ENCODE results near the gene FFAR3. TPM values are rescaled to one million over a fixed set of nuclear protein-coding genes. Genes with fewer than 3 reads are reported as not detected.
"Not testable (repeated sequence)": the region's sequence is repeated elsewhere in the genome, so short reads cannot be mapped to it uniquely, and the experiment has no call there.

Gene FFAR3
- total RNA-seq, 2 donors from 2014 or later: 0.18 to 0.44 TPM

- DNase-seq: no peak
- ATAC-seq: no peak
- intact Hi-C loops (cut with DNase I): no loop called here
Observed at GRCh38 chr19:35363711-35364425, 5.6 kb downstream of the FFAR3 start.

- intact Hi-C loops (cut with DNase I): no loop called here
- DNase-seq (no peak), ATAC-seq (no peak)
Observed at GRCh38 chr19:35365303-35365702, 7.0 kb downstream of the FFAR3 start.

- ATAC-seq: no peak
Observed at GRCh38 chr19:35368378-35368777, 10.1 kb downstream of the FFAR3 start.

GRCh38 chr19:35369522-35369921, 11.3 kb downstream of the FFAR3 start:
- no peak for ATAC-seq
- intact Hi-C loops (cut with DNase I): no loop called here
- DNase-seq: no peak

More at GRCh38 chr19:35368378-35368777, 10.1 kb downstream of the FFAR3 start:
- DNase-seq: no peak
- intact Hi-C loops (cut with DNase I): no loop called here

GRCh38 chr19:35370722-35371121, 12.5 kb downstream of the FFAR3 start, which contains the start of gene GPR42:
TSS of gene GPR42 (plus strand) at chr19:35371068. CDS start at chr19:35371360, 292 bp downstream.
- intact Hi-C loops (cut with DNase I): no loop called here
- no peak for DNase-seq
- ATAC-seq: no peak

- no peak for DNase-seq
- intact Hi-C loops (cut with DNase I): no loop called here
- ATAC-seq: no peak
Observed at GRCh38 chr19:35373492-35373891, 15.2 kb downstream of the FFAR3 start.

GRCh38 chr19:35374031-35374430, 15.8 kb downstream of the FFAR3 start:
- intact Hi-C loops (cut with DNase I); DNase-seq; ATAC-seq: not testable (repeated sequence)

GRCh38 chr19:35375505-35376307, 17.4 kb downstream of the FFAR3 start:
- no peak for DNase-seq
- no peak for ATAC-seq
- intact Hi-C loops (cut with DNase I): no loop called here

- intact Hi-C loops (cut with DNase I): no loop called here
- no peak for ATAC-seq
- DNase-seq: no peak
Observed at GRCh38 chr19:35377656-35378055, 19.4 kb downstream of the FFAR3 start.

- no peak for ATAC-seq
- no peak for DNase-seq
- intact Hi-C loops (cut with DNase I): no loop called here
Observed at GRCh38 chr19:35378356-35378755, 20.1 kb downstream of the FFAR3 start.

- intact Hi-C loops (cut with DNase I); ATAC-seq: not testable (repeated sequence)
Observed at GRCh38 chr19:35379545-35379944, 21.3 kb downstream of the FFAR3 start.

GRCh38 chr19:35379992-35380391, 21.7 kb downstream of the FFAR3 start:
- DNase-seq (no peak), ATAC-seq (no peak)
- intact Hi-C loops (cut with DNase I): no loop called here

More at GRCh38 chr19:35379545-35379944, 21.3 kb downstream of the FFAR3 start:
- DNase-seq: not testable (repeated sequence)

- intact Hi-C loops (cut with DNase I): no loop called here
- DNase-seq: no peak
- ATAC-seq: peak in 1 of 2 donors; percentile 64
Observed at GRCh38 chr19:35380450-35381124, 22.3 kb downstream of the FFAR3 start.

GRCh38 chr19:35381318-35381717, 23.1 kb downstream of the FFAR3 start:
- no peak for DNase-seq
- no peak for ATAC-seq
- intact Hi-C loops (cut with DNase I): no loop called here

- intact Hi-C loops (cut with DNase I): no loop called here
- ATAC-seq (no peak), DNase-seq (no peak)
Observed at GRCh38 chr19:35381926-35382325, 23.7 kb downstream of the FFAR3 start.

- intact Hi-C loops (cut with DNase I): no loop called here
- no peak for ATAC-seq
- no peak for DNase-seq
Observed at GRCh38 chr19:35383536-35383935, 25.3 kb downstream of the FFAR3 start.

GRCh38 chr19:35388277-35389054, 30.2 kb downstream of the FFAR3 start:
- DNase-seq (no peak), ATAC-seq (no peak)
- intact Hi-C loops (cut with DNase I): no loop called here

GRCh38 chr19:35389192-35389861, 31.1 kb downstream of the FFAR3 start:
- intact Hi-C loops (cut with DNase I): no loop called here
- DNase-seq (no peak), ATAC-seq (peak in 1 of 2 donors; percentile 36)

Data from left cardiac atrium (tissue), 4 donors.